ENCODE measurements around the gene TBC1D3B.
A peak's percentile ranks its signal among the peaks of the same experiment; 100 is the strongest.

TBC1D3B gene

GRCh38 chr17:36149296-36149820 lies 27.1 kb downstream of the TBC1D3B start:
- TF ChIP-seq CREB1 (IDR thresholded peaks at IDR 0.05; ENCODE audit: low read depth) (no peak), MAX (IDR thresholded peaks at IDR 0.05) (no peak), FOXM1 (IDR thresholded peaks at IDR 0.05; ENCODE audit: borderline replicate concordance, low read depth) (no peak), TCF12 (IDR thresholded peaks at IDR 0.05; ENCODE audit: low read depth) (no peak), REST (IDR thresholded peaks at IDR 0.05; ENCODE audit: low read depth) (no peak), YY1 (IDR thresholded peaks at IDR 0.05; ENCODE audit: low read depth) (no peak), TEAD4 (IDR thresholded peaks at IDR 0.05) (no peak), EP300 (IDR thresholded peaks at IDR 0.05; ENCODE audit: borderline replicate concordance) (no peak), ZBTB7A (IDR thresholded peaks at IDR 0.05; ENCODE audit: low read depth) (no peak), RAD21 (IDR thresholded peaks at IDR 0.05; ENCODE audit: low read depth) (no peak), CEBPB (IDR thresholded peaks at IDR 0.05) (no peak), USF1 (IDR thresholded peaks at IDR 0.05) (no peak), TAF1 (IDR thresholded peaks at IDR 0.05; ENCODE audit: low read depth) (no peak), NFIC (IDR thresholded peaks at IDR 0.05) (no peak), EGR1 (IDR thresholded peaks at IDR 0.05) (no peak)

GRCh38 chr17:36148559-36149295 lies 27.7 kb downstream of the TBC1D3B start:
- TF ChIP-seq REST (IDR thresholded peaks at IDR 0.05; ENCODE audit: low read depth) (no peak), MAX (IDR thresholded peaks at IDR 0.05) (no peak), FOXM1 (IDR thresholded peaks at IDR 0.05; ENCODE audit: borderline replicate concordance, low read depth) (no peak), EGR1 (IDR thresholded peaks at IDR 0.05) (no peak), YY1 (IDR thresholded peaks at IDR 0.05; ENCODE audit: low read depth) (peak; percentile 74; the same call in 1 of the 2 replicates), RAD21 (IDR thresholded peaks at IDR 0.05; ENCODE audit: low read depth) (peak; percentile 94), NFIC (IDR thresholded peaks at IDR 0.05) (no peak)

- no peak for TF ChIP-seq TEAD4 (IDR thresholded peaks at IDR 0.05)
- no peak for TF ChIP-seq CREB1 (IDR thresholded peaks at IDR 0.05; ENCODE audit: low read depth)
- no peak for TF ChIP-seq RAD21 (IDR thresholded peaks at IDR 0.05; ENCODE audit: low read depth)
- TF ChIP-seq TAF1 (IDR thresholded peaks at IDR 0.05; ENCODE audit: low read depth), result no peak
- TF ChIP-seq TCF12 (IDR thresholded peaks at IDR 0.05; ENCODE audit: low read depth), result no peak
- TF ChIP-seq MAX (IDR thresholded peaks at IDR 0.05), result no peak
- no peak for TF ChIP-seq REST (IDR thresholded peaks at IDR 0.05; ENCODE audit: low read depth)
- no peak for TF ChIP-seq CEBPB (IDR thresholded peaks at IDR 0.05)
- no peak for TF ChIP-seq YY1 (IDR thresholded peaks at IDR 0.05; ENCODE audit: low read depth)
- TF ChIP-seq FOXM1 (IDR thresholded peaks at IDR 0.05; ENCODE audit: borderline replicate concordance, low read depth), result no peak
- no peak for TF ChIP-seq ZBTB7A (IDR thresholded peaks at IDR 0.05; ENCODE audit: low read depth)
These were observed 28.8 kb downstream of the TBC1D3B start for GRCh38 chr17:36147601-36148000.

- no peak for TF ChIP-seq USF1 (IDR thresholded peaks at IDR 0.05)
- TF ChIP-seq FOXM1 (IDR thresholded peaks at IDR 0.05; ENCODE audit: borderline replicate concordance, low read depth), result no peak
- TF ChIP-seq REST (IDR thresholded peaks at IDR 0.05; ENCODE audit: low read depth), result no peak
- TF ChIP-seq NFIC (IDR thresholded peaks at IDR 0.05), result no peak
- no peak for TF ChIP-seq TAF1 (IDR thresholded peaks at IDR 0.05; ENCODE audit: low read depth)
- no peak for TF ChIP-seq TEAD4 (IDR thresholded peaks at IDR 0.05)
- no peak for TF ChIP-seq EGR1 (IDR thresholded peaks at IDR 0.05)
- no peak for TF ChIP-seq CEBPB (IDR thresholded peaks at IDR 0.05)
- no peak for TF ChIP-seq EP300 (IDR thresholded peaks at IDR 0.05; ENCODE audit: borderline replicate concordance)
- no peak for TF ChIP-seq MAX (IDR thresholded peaks at IDR 0.05)
- TF ChIP-seq CREB1 (IDR thresholded peaks at IDR 0.05; ENCODE audit: low read depth), result no peak
These were observed 31.3 kb downstream of the TBC1D3B start for GRCh38 chr17:36144981-36145729.
